Measurements from ENCODE around the gene AP1M1. TPM values are rescaled to one million over a fixed set of nuclear protein-coding genes. Genes with fewer than 3 reads are reported as not detected.

AP1M1 gene
- total RNA-seq, 1 experiment from 2014 or later, result 30.3 TPM

DNA sequence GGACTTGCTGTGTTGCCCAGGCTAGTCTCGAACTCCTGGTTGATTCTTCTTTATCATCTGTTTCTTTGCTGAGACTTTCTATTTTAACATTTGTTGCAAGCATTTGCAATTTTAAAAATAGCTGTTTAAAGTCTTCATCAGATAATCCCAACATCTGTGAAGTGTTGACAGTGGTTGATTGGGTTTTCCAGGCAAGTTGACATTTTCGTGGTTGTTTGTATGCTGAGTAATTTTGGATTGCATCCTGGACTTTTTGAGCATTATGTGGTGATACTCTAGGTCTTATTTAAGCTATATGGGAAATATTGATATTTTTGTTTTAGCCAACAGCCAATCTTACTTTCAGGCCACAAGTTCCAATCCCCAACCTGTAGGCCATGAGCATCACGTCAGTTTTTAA lies 25.1 kb downstream of the AP1M1 start:
- Histone ChIP-seq H2BK120ac (ENCODE audit: low read depth, low read length, poor library complexity, severe bottlenecking) (no peak overlapping the region), H3K27ac (ENCODE audit: insufficient read length, low read depth, low read length) (no peak overlapping the region), H3K79me2 (ENCODE audit: insufficient read depth, low read length) (no peaks in the 10 kb centered on the region), H4K5ac (ENCODE audit: insufficient read length, low read depth, low read length) (no peak overlapping the region), H2BK5ac (ENCODE audit: insufficient read length, low read length) (no peak overlapping the region), H2BK12ac (ENCODE audit: insufficient read length, low read depth, low read length) (no peak overlapping the region), H2BK20ac (ENCODE audit: low read depth, low read length, poor library complexity, severe bottlenecking) (no peak overlapping the region), H3K4me1 (ENCODE audit: insufficient read depth, low read length) (no peaks in the 10 kb centered on the region), H3K14ac (ENCODE audit: insufficient read depth, low read length) (no peak overlapping the region), H2AK5ac (ENCODE audit: insufficient read length, low read length) (no peak overlapping the region), H3K23me2 (ENCODE audit: insufficient read length, low read depth, low read length, poor library complexity, severe bottlenecking) (no peaks in the 10 kb centered on the region), H3K9ac (ENCODE audit: extremely low read depth, insufficient read length, low read length) (no peak overlapping the region), H3K4me2 (ENCODE audit: insufficient read depth, insufficient read length, low read length) (no peak overlapping the region), H2BK15ac (ENCODE audit: low read depth, low read length) (no peak overlapping the region), H3T11ph (ENCODE audit: low read length) (no peak overlapping the region), H3K4ac (ENCODE audit: low read depth, low read length) (no peak overlapping the region), H2AFZ (ENCODE audit: low read length) (no peak overlapping the region), H4K20me1 (ENCODE audit: control insufficient read depth, insufficient read depth, insufficient read length) (no peaks in the 10 kb centered on the region), H3K56ac (ENCODE audit: insufficient read length, low read depth, low read length) (no peak overlapping the region), H3K79me1 (ENCODE audit: insufficient read depth, low read depth, low read length, poor library complexity, severe bottlenecking) (no peaks in the 10 kb centered on the region), H3K23ac (ENCODE audit: insufficient read length, low read depth, low read length) (no peak overlapping the region), H3K27me3 (ENCODE audit: insufficient read depth, low read length) (no peaks in the 10 kb centered on the region), H3K18ac (ENCODE audit: insufficient read length, low read depth, low read length) (no peak overlapping the region), H3K9me3 (ENCODE audit: control insufficient read depth, low read depth, low read length) (no peaks in the 10 kb centered on the region), H4K8ac (replicated peaks; ENCODE audit: insufficient read length, low read depth, low read length) (no peak overlapping the region), H4K91ac (ENCODE audit: insufficient read length, low read depth, low read length) (no peak overlapping the region)
- Mint-ChIP-seq H3K4me3 (no peak overlapping the region), H3K4me1 (no peaks in the 10 kb centered on the region), H3K27ac (no peak overlapping the region; a peak in 1 of 7 replicates), H3K36me3 (ENCODE audit: insufficient read depth in 1 of 3, low read depth in 3 of 3) (peaks cover 34 to 46% (median 37%) of the 10 kb centered on the region in 3 experiments), H3K9me3 (peaks cover 23 to 28% of the 10 kb centered on the region in 2 experiments), H3K27me3 (ENCODE audit: low read depth) (peaks cover 4% of the 10 kb centered on the region; the same call in 1 of the 2 replicates)
- no peak for TF ChIP-seq CTCF (conservative IDR thresholded peaks at IDR 0.05)
- DNase-seq, result no peak
- WGBS (ENCODE audit: extremely low coverage, insufficient read length, low lambda C conversion rate), result no CpG with 5 or more reads among the region's 3 CpGs

Data from H9 (cell line).